ENCODE measurements around the gene RAD23A. TPM values are rescaled to one million over a fixed set of nuclear protein-coding genes. Genes with fewer than 3 reads are reported as not detected.
"Not testable (repeated sequence)": the region's sequence is repeated elsewhere in the genome, so short reads cannot be mapped to it uniquely, and the experiment has no call there.

Gene RAD23A
- polyA plus RNA-seq, 1 experiment = 36.2 TPM

GRCh38 chr19:12913011-12913561 lies 32.6 kb upstream of the RAD23A start:
- CTCF ChIA-PET = interaction anchor here (0.8 to 1.6 kb wide), 4 partner anchors 52 to 156 kb away, joined by 3 to 4 read pairs (median 3); no protein-coding TSS in a partner anchor
- peak; percentile 21 for DNase-seq (ENCODE audit: low read depth, low spot score)
- no peaks in the 10 kb centered on the region for H3K27me3 ChIP-seq (ENCODE audit: control insufficient read depth, insufficient read depth, low read length)
- H3K4me3 ChIP-seq (ENCODE audit: low read depth, low read length) = no peak overlapping the region
- POLR2A ChIA-PET = interaction anchor here (0.6 to 1.2 kb wide), 2 partner anchors 21 to 25 kb away, joined by 3 read pairs; partner anchors contain the start of gene FARSA
- TF ChIP-seq CTCF (IDR thresholded peaks at IDR 0.05; ENCODE audit: low read depth, low read length) = no peak
- H3K9me3 ChIP-seq (ENCODE audit: control insufficient read depth, insufficient read depth, low read length) = peaks cover under 1% of the 10 kb centered on the region; the same call in 1 of the 2 replicates
- no peak overlapping the region for H3K27ac ChIP-seq (ENCODE audit: low read depth, low read length)

- DNase-seq (ENCODE audit: low read depth, low spot score) = no peak
- H3K9me3 ChIP-seq (ENCODE audit: control insufficient read depth, insufficient read depth, low read length) = peaks cover 6% of the 10 kb centered on the region; the same call in 1 of the 2 replicates
- H3K27me3 ChIP-seq (ENCODE audit: control insufficient read depth, insufficient read depth, low read length) = no peaks in the 10 kb centered on the region
- no peak overlapping the region for H3K27ac ChIP-seq (ENCODE audit: low read depth, low read length)
- POLR2A ChIA-PET = interaction anchor here (0.6 kb wide), 1 partner anchor 43 kb away, joined by 4 read pairs; no protein-coding TSS in a partner anchor
- no peak for TF ChIP-seq CTCF (IDR thresholded peaks at IDR 0.05; ENCODE audit: low read depth, low read length)
- no peak overlapping the region for H3K4me3 ChIP-seq (ENCODE audit: low read depth, low read length)
- CTCF ChIA-PET = interaction anchor here (1.2 to 1.6 kb wide), 3 partner anchors 51 to 156 kb away, joined by 3 to 4 read pairs (median 3); no protein-coding TSS in a partner anchor
These were observed 31.6 kb upstream of the RAD23A start for GRCh38 chr19:12913851-12914690.

GRCh38 chr19:12915860-12916259 lies 29.8 kb upstream of the RAD23A start:
- H3K9me3 ChIP-seq (ENCODE audit: control insufficient read depth, insufficient read depth, low read length); H3K27ac ChIP-seq (ENCODE audit: low read depth, low read length); DNase-seq (ENCODE audit: low read depth, low spot score); H3K27me3 ChIP-seq (ENCODE audit: control insufficient read depth, insufficient read depth, low read length); H3K4me3 ChIP-seq (ENCODE audit: low read depth, low read length): not testable (repeated sequence)
- CTCF ChIA-PET = interaction anchor here (1.4 kb wide), 1 partner anchor 68 kb away, joined by 3 read pairs; no protein-coding TSS in a partner anchor
- POLR2A ChIA-PET = interaction anchor here (0.6 kb wide), 1 partner anchor 25 kb away, joined by 3 read pairs; no protein-coding TSS in a partner anchor

- POLR2A ChIA-PET = interaction anchor here (0.7 kb wide), 1 partner anchor 26 kb away, joined by 8 read pairs; no protein-coding TSS in a partner anchor
These were observed 27.4 kb upstream of the RAD23A start for GRCh38 chr19:12918253-12918652.

More at GRCh38 chr19:12918253-12918652, 27.4 kb upstream of the RAD23A start:
- H3K27me3 ChIP-seq (ENCODE audit: control insufficient read depth, insufficient read depth, low read length) = no peaks in the 10 kb centered on the region
- H3K4me3 ChIP-seq (ENCODE audit: low read depth, low read length) = no peak overlapping the region
- DNase-seq (ENCODE audit: low read depth, low spot score) = no peak
- H3K27ac ChIP-seq (ENCODE audit: low read depth, low read length) = no peak overlapping the region
- peaks cover 6% of the 10 kb centered on the region; the same call in 1 of the 2 replicates for H3K9me3 ChIP-seq (ENCODE audit: control insufficient read depth, insufficient read depth, low read length)
- CTCF ChIA-PET = no interaction called here
- no peak for TF ChIP-seq CTCF (IDR thresholded peaks at IDR 0.05; ENCODE audit: low read depth, low read length)

Data from AG04450 (cell line).